Measurements from ENCODE around the gene CBX3.
A peak's percentile ranks its signal among the peaks of the same experiment; 100 is the strongest.

CBX3 gene

DNA sequence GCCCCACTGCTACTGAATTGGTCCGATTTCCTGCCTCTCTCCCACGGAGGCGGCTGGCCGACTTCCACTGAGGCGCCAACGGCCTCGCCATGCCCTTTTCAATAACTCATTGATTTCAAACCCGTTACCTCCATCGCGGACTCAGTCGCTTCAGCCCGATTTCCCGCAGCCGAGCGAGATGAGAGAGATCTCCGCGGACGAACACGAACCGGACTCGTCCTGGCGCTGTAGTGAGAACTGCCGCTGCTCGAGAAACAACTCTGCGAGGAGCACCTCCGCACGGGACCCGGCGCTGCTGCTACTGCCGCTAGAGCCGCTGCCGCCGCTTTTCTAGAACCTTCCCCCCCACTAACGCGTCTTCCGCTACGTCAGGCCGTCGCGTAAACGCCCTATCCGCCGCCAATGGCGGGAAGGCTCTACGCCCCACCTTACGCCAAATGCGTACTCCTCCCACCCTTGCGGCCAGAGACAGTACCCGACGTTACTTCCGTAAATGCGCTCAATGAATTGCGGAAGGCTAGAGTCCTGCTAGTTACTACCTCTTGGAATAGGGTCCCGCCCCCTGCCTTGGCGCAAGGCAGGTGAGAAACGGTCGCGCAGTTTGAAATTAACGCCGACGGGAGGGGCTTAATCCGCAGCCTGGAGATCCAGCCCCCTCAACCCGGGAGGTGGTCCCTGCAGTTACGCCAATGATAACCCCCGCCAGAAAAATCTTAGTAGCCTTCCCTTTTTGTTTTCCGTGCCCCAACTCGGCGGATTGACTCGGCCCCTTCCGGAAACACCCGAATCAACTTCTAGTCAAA, 900 bp upstream of the CBX3 start, which contains the start of gene HNRNPA2B1:
HNRNPA2B1 (minus strand) TSS at position 303 of the 803 bp plus-strand sequence; CDS start at position 134, 169 bp downstream.
- TF ChIP-seq SPI1 (IDR thresholded peaks at IDR 0.05; ENCODE audit: low read depth, low read length) (peak; percentile 40), PAX5 (IDR thresholded peaks at IDR 0.05; ENCODE audit: insufficient read depth, low read length, severe bottlenecking) (no peak), TAF1 (IDR thresholded peaks at IDR 0.05; ENCODE audit: low read depth, low read length) (peak; percentile 98), POU2F2 (IDR thresholded peaks at IDR 0.05; ENCODE audit: low read depth, low read length) (peak; percentile 97), POLR2AphosphoS5 (IDR thresholded peaks at IDR 0.05; ENCODE audit: low read depth, low read length) (peak; percentile 100), POLR2A (IDR thresholded peaks at IDR 0.05; ENCODE audit: low read depth, low read length) (peak; percentile 100)
- FAIRE-seq: peak; percentile 98

DNA sequence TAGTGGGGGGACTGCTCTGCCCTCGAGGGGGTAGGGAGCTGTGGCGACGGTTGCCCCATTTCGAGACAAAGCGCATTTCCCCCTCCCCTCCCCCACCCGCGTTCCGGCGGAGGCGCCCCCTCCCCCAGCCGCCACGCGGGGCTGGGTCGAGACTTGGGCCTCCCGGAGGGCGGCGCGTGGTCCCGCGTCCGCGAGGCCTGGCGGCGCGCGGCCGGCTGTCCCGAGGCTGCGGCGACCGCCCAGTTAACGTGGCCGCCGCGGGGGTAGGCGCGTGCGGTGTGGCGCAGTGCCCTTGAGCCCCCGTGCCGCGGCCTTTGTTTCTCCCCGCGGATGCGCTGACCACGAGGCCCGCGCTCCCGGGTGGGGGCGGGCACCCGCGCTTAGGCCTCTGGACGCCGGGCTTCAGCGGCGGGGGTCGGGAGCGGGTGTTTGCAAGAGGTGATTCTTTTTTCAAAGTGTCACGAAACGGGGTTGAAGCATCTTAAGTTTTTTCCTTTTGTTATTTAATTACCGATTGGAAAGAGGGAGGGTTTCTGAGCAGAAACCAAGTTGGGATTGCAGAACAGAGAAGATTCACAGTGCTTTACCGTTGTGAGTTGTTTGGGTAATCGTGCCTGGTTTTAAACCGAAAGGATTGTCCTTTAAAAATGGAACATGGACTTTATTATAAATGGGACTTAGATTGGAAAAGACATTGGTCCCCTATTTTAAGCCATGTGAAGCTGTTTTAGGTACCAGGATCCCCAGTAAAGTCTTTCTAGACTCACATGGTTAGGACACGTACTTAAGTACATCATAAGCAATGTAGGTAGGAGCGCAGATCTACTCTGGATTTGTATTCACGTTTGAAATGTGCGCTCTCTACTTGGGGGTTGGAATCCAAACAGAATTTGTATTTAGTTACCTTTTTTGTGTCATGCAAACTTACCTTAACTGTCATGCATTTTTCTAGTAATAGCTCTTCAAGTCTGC, 760 bp downstream of the CBX3 start:
- FAIRE-seq: no peak
- TF ChIP-seq POLR2AphosphoS5 (IDR thresholded peaks at IDR 0.05; ENCODE audit: low read depth, low read length) (no peak), SPI1 (IDR thresholded peaks at IDR 0.05; ENCODE audit: low read depth, low read length) (no peak), POU2F2 (IDR thresholded peaks at IDR 0.05; ENCODE audit: low read depth, low read length) (no peak)
- DNase-seq (ENCODE audit: insufficient read length, low spot score): no peak

More for the DNA sequence above, 900 bp upstream of the CBX3 start, which contains the start of gene HNRNPA2B1:
- peak; percentile 55 for DNase-seq (ENCODE audit: insufficient read length, low spot score)

DNA sequence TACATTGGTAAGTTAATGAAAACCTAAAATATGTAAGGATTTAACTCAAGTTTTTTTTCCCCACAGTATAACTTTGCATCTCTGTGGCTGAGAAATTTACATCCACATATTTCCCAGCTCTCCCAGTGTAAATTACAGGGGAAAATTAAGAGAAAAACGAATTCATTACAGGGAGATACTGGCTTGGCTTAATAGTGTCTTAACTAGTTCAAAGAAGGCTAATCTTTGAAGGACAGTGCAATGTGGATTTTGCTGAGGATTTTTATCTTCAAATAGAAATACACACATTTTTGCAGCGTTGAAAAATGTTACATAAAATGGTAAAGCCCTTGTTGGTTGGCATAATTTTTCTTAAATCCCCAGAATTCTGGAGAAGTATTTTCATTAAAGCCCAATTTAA, 1.5 kb downstream of the CBX3 start:
- TF ChIP-seq POLR2AphosphoS5 (IDR thresholded peaks at IDR 0.05; ENCODE audit: low read depth, low read length): no peak
- FAIRE-seq (no peak), DNase-seq (ENCODE audit: insufficient read length, low spot score) (no peak)

DNA sequence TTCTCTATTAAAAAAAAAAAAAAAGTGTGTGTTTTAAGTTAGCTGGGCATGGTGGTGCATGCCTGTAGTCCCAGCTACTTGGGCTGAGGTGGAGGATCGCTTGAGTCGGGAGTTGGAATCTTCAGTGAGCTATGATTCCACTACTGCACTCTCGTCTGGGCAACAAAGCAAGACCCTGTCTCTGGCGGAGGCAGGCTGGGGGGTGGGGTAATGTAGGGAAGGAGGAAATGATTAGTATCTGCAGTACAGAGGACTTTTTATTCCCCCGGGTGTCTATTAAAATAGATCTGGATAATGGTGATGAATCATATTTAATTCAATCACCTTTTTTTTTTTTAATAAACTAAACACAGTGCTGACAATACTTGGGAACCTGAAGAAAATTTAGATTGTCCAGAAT, 6.5 kb downstream of the CBX3 start:
- FAIRE-seq: no peak
- TF ChIP-seq SPI1 (IDR thresholded peaks at IDR 0.05; ENCODE audit: low read depth, low read length) (no peak), POLR2A (IDR thresholded peaks at IDR 0.05; ENCODE audit: low read depth, low read length) (no peak), TAF1 (IDR thresholded peaks at IDR 0.05; ENCODE audit: low read depth, low read length) (no peak), POLR2AphosphoS5 (IDR thresholded peaks at IDR 0.05; ENCODE audit: low read depth, low read length) (no peak), PAX5 (IDR thresholded peaks at IDR 0.05; ENCODE audit: insufficient read depth, low read length, severe bottlenecking) (no peak), POU2F2 (IDR thresholded peaks at IDR 0.05; ENCODE audit: low read depth, low read length) (no peak)
- DNase-seq (ENCODE audit: insufficient read length, low spot score): no peak

DNA sequence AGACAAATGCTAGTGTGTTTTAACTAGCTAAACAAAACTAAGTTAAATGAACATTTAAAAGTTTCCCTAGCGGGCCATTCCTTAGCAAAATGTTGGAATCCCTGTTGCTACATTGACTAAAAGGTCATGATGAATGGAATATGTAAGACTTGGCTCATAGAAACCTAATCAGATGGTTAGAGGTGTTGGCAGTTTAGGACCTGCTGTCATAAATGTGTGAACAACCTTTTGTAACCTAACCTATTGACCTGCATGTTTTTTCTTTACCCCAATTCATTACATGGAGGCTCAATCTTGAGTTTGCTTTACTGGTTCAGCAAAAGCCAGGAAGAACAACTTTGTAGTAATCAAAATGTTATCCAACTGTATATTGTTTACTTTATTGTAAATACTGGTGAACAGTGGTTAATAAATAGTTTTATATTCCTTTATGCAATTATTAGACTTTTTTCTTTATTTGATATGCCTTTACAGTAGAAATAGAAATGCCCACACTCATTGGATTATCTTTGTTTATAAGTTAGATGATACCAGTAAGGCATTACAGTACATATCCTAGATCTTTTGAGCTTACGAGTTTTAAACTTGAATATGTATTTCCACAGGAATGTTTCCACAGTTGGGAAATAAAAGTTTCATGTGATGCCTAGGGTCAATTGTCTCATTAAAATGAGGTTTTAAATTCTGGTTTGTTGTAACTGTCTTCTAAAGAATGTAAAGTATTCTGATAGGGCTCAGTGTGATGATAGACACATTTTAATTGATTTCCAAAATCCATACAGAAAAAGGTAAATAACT, 11.6 kb downstream of the CBX3 start:
- FAIRE-seq (peak; percentile 85), DNase-seq (ENCODE audit: insufficient read length, low spot score) (no peak)
- TF ChIP-seq TAF1 (IDR thresholded peaks at IDR 0.05; ENCODE audit: low read depth, low read length) (no peak), SPI1 (IDR thresholded peaks at IDR 0.05; ENCODE audit: low read depth, low read length) (no peak), POLR2A (IDR thresholded peaks at IDR 0.05; ENCODE audit: low read depth, low read length) (peak; percentile 22; the same call in 1 of the 2 replicates)

DNA sequence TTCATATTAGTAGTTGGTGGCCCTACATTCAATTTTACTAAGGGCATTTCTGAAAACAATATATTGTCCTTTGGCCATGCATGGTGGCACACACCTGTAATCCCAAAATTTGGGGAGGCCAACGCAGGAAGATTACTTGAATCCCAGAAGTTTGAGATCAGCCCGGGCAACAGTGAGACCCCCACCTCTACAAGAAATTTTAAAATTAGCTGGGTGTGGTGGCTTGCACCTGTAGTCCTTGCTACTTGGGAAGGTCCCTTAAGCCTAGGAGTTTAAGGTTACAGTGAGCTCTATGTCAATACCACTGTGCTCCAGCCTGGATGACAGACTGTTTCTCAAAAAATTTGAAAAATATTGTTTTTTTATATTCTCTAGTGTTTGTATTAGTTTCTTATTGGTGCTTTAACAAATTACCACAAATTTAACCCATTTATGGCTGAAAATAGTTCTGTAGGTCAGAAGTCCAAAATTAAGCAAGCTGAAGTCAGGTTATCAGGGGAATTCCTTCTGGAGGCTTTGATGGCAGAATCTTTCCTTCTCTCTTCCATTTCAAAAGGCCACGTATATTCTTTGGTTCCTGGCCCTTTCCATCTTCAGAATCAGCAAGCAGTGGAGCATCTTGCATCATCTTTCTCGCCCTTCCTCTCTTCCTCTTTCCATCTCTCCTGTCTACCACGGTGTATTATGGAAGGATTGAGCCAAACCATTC, 12.4 kb downstream of the CBX3 start:
- TF ChIP-seq PAX5 (IDR thresholded peaks at IDR 0.05; ENCODE audit: insufficient read depth, low read length, severe bottlenecking) (no peak), POLR2AphosphoS5 (IDR thresholded peaks at IDR 0.05; ENCODE audit: low read depth, low read length) (no peak; the same call in 1 of the 2 replicates), POLR2A (IDR thresholded peaks at IDR 0.05; ENCODE audit: low read depth, low read length) (peak; percentile 45), POU2F2 (IDR thresholded peaks at IDR 0.05; ENCODE audit: low read depth, low read length) (no peak)
- FAIRE-seq: no peak
- no peak for DNase-seq (ENCODE audit: insufficient read length, low spot score)

DNA sequence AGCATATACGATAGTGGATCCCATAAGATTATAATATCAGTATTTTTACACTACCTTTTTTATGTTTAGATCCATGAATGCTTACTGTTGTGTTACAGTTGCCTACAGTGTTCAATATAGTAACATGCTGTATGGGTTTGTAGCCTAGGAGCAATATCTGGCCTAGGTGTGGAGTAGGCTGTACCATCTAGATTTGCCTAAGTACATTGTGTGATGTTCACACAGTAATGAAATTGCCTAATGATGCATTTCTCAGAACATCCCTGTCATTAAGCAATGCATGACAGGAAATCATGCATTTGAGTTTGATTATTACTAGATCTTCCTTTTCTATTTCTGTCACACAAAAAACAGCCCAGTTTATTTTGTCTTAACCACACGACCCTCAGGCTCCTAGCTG, 14.5 kb downstream of the CBX3 start:
- DNase-seq (ENCODE audit: insufficient read length, low spot score) (no peak), FAIRE-seq (no peak)
- TF ChIP-seq TAF1 (IDR thresholded peaks at IDR 0.05; ENCODE audit: low read depth, low read length): no peak
- TF ChIP-seq POLR2AphosphoS5 (IDR thresholded peaks at IDR 0.05; ENCODE audit: low read depth, low read length): no peak
- TF ChIP-seq POU2F2 (IDR thresholded peaks at IDR 0.05; ENCODE audit: low read depth, low read length): no peak

DNA sequence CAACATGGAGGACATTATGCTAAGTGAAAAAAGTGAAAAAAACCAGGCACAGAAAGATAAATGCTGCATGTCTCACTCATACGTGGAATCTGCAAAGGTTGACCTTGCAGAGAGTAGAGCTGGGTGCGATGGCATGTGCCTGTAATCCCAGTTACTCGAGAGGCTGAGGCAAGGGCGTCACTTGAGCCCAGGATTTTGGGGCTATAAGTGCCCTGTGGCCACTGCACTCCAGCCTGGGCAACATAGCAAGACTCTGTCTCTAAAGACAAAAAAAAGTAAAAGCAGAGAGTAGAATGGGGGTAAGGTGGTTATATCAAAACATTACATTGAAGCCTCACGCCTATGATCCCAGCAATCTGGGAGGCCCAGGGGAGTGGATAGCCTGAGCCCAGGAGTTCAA, 22.8 kb downstream of the CBX3 start:
- FAIRE-seq: no peak
- TF ChIP-seq POLR2A (IDR thresholded peaks at IDR 0.05; ENCODE audit: low read depth, low read length): no peak
- TF ChIP-seq POLR2AphosphoS5 (IDR thresholded peaks at IDR 0.05; ENCODE audit: low read depth, low read length): no peak
- TF ChIP-seq POU2F2 (IDR thresholded peaks at IDR 0.05; ENCODE audit: low read depth, low read length): no peak
- TF ChIP-seq SPI1 (IDR thresholded peaks at IDR 0.05; ENCODE audit: low read depth, low read length): no peak
- TF ChIP-seq PAX5 (IDR thresholded peaks at IDR 0.05; ENCODE audit: insufficient read depth, low read length, severe bottlenecking): no peak
- no peak for TF ChIP-seq TAF1 (IDR thresholded peaks at IDR 0.05; ENCODE audit: low read depth, low read length)
- no peak for DNase-seq (ENCODE audit: insufficient read length, low spot score)

DNA sequence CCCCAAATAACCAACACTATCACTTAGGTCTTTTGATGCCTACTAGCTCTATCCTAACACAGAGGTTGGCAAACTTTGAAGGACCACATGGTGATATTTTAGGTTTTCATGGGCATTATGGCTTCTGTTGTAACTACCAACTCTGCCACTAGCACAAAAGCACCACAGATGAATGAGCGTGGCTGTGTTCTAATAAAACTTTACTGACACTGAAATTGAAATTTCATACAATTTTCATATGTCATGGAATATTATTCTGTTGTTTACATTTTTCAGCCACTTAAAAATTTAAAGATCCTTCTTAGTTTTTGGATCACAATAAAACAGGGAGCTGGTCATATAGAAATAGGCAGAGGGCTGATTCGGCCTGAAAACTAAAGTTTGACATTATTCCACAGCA, 26.4 kb downstream of the CBX3 start:
- FAIRE-seq: no peak
- no peak for DNase-seq (ENCODE audit: insufficient read length, low spot score)
- no peak for TF ChIP-seq PAX5 (IDR thresholded peaks at IDR 0.05; ENCODE audit: insufficient read depth, low read length, severe bottlenecking)
